Measurements from ENCODE around the gene GFPT2.

- no peak for TF ChIP-seq EZH2 (IDR thresholded peaks at IDR 0.05; ENCODE audit: insufficient read depth, poor library complexity, severe bottlenecking)
- no peak for TF ChIP-seq EZH2phosphoT487 (IDR thresholded peaks at IDR 0.05; ENCODE audit: insufficient read depth, low read depth)
Observed at GRCh38 chr5:180390441-180391190, 37.5 kb upstream of the GFPT2 start.
